CD4-positive, CD25-positive, alpha-beta regulatory T cell (primary cell): ENCODE data around the gene B3GALT2. TPM values are rescaled to one million over a fixed set of nuclear protein-coding genes. Genes with fewer than 3 reads are reported as not detected.

Experiments
- ATAC-seq, 2 donors: fragments of 150-1000 bp; cut with Tn5 transposase; one replicate each; pipeline ENCODE4 v1.10.0; 2021; ENCODE audit warnings: low read depth in 2 of 2, moderate number of reproducible peaks in 2 of 2, moderate library complexity in 1 of 2
- DNase-seq, 3 donors: peaks; one replicate each; pipeline versions ENCODE4 v3.0.0 to v3.0.0-alpha.2; 2012 to 2022; ENCODE audit warnings: mixed read lengths in 1 of 3
- H3K27ac ChIP-seq: one replicate; pipeline ENCODE4 v1.7.0; 2013; ENCODE audit warnings: mild to moderate bottlenecking, low read length; ENCODE audit not compliant: insufficient read depth, poor library complexity, severe bottlenecking
- H3K27me3 ChIP-seq: one replicate; pipeline ENCODE4 v1.7.0; 2013; ENCODE audit warnings: low read length; ENCODE audit not compliant: control insufficient read depth, insufficient read depth
- H3K36me3 ChIP-seq: one replicate; pipeline ENCODE4 v1.7.0; 2013; ENCODE audit warnings: mild to moderate bottlenecking, low read length, moderate library complexity; ENCODE audit not compliant: control insufficient read depth, insufficient read depth
- H3K4me1 ChIP-seq: 2 replicates; pipeline ENCODE4 v1.7.0; 2013; ENCODE audit warnings: mild to moderate bottlenecking, low read length; ENCODE audit not compliant: insufficient read depth, control insufficient read depth, poor library complexity, severe bottlenecking
- H3K4me3 ChIP-seq: one replicate; pipeline ENCODE4 v1.7.0; 2013; ENCODE audit warnings: low read depth, mild to moderate bottlenecking, low read length, moderate library complexity
- H3K9me3 ChIP-seq, 2 experiments: 1 replicate in 1 of 2; 2 replicates in 1 of 2; pipeline ENCODE4 v1.7.0; 2013; ENCODE audit warnings: low read length in 2 of 2, mild to moderate bottlenecking in 1 of 2, moderate library complexity in 1 of 2; ENCODE audit not compliant: control insufficient read depth in 2 of 2
- H3K27ac Mint-ChIP-seq, 3 donors: one replicate each; pipeline ENCODE4 v1.8.0; 2020 to 2022; ENCODE audit warnings: mild to moderate bottlenecking in 3 of 3, mixed read lengths in 3 of 3, moderate library complexity in 2 of 3
- H3K27me3 Mint-ChIP-seq: one replicate; pipeline ENCODE4 v1.8.0; 2022; ENCODE audit warnings: mild to moderate bottlenecking, mixed read lengths
- H3K36me3 Mint-ChIP-seq: one replicate; pipeline ENCODE4 v1.8.0; 2020; ENCODE audit warnings: mixed read lengths
- H3K4me1 Mint-ChIP-seq, 4 donors: one replicate each; pipeline ENCODE4 v1.8.0; 2020 to 2022; ENCODE audit warnings: mixed read lengths in 4 of 4, mild to moderate bottlenecking in 1 of 4
- H3K4me3 Mint-ChIP-seq, 4 donors: one replicate each; pipeline ENCODE4 v1.8.0; 2020 to 2022; ENCODE audit warnings: mild to moderate bottlenecking in 4 of 4, mixed read lengths in 4 of 4, moderate library complexity in 3 of 4
- H3K9me3 Mint-ChIP-seq, 7 donors: one replicate each; pipeline ENCODE4 v1.8.0; 2020 to 2022; ENCODE audit warnings: mixed read lengths in 7 of 7, mild to moderate bottlenecking in 3 of 7, moderate library complexity in 2 of 7
- polyA plus RNA-seq, 4 donors: library from polyadenylated mRNA; unstranded; fragments of 300-500 nt; fragmentation: Illumina TruSeq; gene quantifications; one replicate each; pipeline ENCODE4 v1.2.3, GENCODE V29; 2021
- total RNA-seq: library from RNA; stranded (reverse); gene quantifications from one replicate; pipeline ENCODE4 v1.2.3, GENCODE V29; 2022

B3GALT2 gene
- total and polyA plus RNA-seq, 5 donors from 2014 or later: 0.30 to 1.2 (median 0.84) TPM

DNA sequence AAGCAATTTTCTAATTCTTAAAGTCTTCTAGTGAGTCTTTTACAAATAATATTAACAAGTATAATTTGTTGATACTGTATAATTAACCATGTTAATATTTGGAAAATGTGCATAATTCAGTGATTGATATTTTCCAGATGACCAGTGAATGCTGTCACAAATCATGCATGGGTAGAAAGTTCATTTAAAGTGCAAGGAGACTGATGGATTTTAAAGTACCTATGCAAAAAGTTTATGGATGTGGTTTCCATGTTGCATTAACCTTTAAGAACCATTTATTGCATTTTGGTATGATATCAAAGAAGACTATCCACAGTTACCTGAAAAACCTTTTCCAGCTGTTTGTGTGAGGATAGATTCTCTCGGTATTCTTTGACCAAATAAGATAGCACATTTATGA lies 41.4 kb downstream of the B3GALT2 start:
- Histone ChIP-seq H3K4me3 (no peak overlapping the region), H3K27ac (no peak overlapping the region), H3K9me3 (no peaks in the 10 kb centered on the region), H3K4me1 (peaks cover 8% of the 10 kb centered on the region), H3K36me3 (peaks cover 67% of the 10 kb centered on the region), H3K27me3 (no peaks in the 10 kb centered on the region)
- DNase-seq: no peak
- H3K27ac Mint-ChIP-seq: no peak overlapping the region
- H3K4me3 Mint-ChIP-seq: no peak overlapping the region
- H3K4me1 Mint-ChIP-seq: peaks cover 10 to 24% (median 21%) of the 10 kb centered on the region in 4 donors
- H3K36me3 Mint-ChIP-seq: peaks cover 37% of the 10 kb centered on the region
- H3K9me3 Mint-ChIP-seq: no peaks in the 10 kb centered on the region
- H3K27me3 Mint-ChIP-seq: no peaks in the 10 kb centered on the region
- no peak for ATAC-seq

DNA sequence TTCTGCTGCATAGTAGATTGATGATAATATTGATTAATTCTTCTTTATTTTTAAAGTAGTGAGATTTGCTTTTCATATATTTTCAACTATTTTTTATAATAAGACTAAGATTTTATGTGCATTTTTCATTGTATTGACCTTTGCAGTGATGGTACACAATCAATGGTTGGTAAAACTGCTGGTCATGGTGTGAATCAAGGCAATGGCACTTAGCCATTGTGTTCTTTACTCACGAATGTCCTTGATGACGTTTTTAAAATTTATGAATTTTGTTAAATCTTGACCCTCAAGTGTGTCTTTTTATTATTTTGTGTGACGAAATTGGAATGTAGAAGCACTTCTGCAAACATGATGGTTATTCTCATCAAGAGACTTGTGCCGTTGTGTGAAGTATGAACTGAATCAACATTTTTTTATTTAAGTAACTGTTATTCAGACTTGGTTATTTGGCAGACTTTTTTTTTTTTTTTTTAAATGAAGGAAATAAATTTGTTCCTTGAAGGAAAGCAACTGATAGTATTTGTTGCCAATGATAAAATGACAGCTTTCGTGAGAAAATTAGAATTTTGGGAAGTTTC lies 42.0 kb downstream of the B3GALT2 start:
- no peak overlapping the region for H3K4me3 ChIP-seq
- Mint-ChIP-seq H3K4me3 (no peak overlapping the region), H3K27ac (no peak overlapping the region), H3K9me3 (no peaks in the 10 kb centered on the region), H3K36me3 (peaks cover 43% of the 10 kb centered on the region), H3K27me3 (no peaks in the 10 kb centered on the region), H3K4me1 (peaks cover 13 to 28% (median 23%) of the 10 kb centered on the region in 4 donors)
- ATAC-seq: no peak
- H3K4me1 ChIP-seq: peaks cover 8% of the 10 kb centered on the region
- no peaks in the 10 kb centered on the region for H3K27me3 ChIP-seq
- peaks cover 67% of the 10 kb centered on the region for H3K36me3 ChIP-seq
- no peaks in the 10 kb centered on the region for H3K9me3 ChIP-seq
- H3K27ac ChIP-seq: no peak overlapping the region
- DNase-seq: no peak

DNA sequence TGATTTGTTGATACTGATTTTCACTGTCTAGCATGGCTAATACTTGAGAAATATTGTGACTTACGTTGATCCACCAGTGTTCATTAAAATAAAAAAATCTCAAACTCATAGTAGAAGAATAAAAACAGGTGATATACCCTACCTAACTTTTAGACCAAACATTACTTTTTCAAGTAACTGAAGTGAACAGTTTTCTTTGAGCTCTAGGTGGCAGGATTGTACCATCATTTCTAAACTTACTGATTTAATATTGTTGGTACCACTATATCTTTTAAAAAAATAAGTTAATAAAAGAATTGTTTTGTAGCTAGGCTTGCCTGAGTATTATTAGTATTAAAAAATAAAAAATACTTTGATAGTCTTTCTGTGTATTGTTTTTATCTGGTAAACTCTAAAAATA lies 43.1 kb downstream of the B3GALT2 start:
- peaks cover 8% of the 10 kb centered on the region for H3K4me1 ChIP-seq
- no peaks in the 10 kb centered on the region for H3K9me3 ChIP-seq
- H3K27me3 ChIP-seq: no peaks in the 10 kb centered on the region
- no peaks in the 10 kb centered on the region for H3K27me3 Mint-ChIP-seq
- DNase-seq: peak in 1 of 3 donors; percentile 42
- H3K27ac Mint-ChIP-seq: peak overlapping the region in 1 of 3 donors; percentile 9
- H3K9me3 Mint-ChIP-seq: no peaks in the 10 kb centered on the region
- ATAC-seq: no peak
- H3K27ac ChIP-seq: no peak overlapping the region
- peaks cover 16 to 30% (median 23%) of the 10 kb centered on the region in 4 donors for H3K4me1 Mint-ChIP-seq
- H3K36me3 Mint-ChIP-seq: peaks cover 46% of the 10 kb centered on the region
- no peak overlapping the region for H3K4me3 Mint-ChIP-seq
- H3K36me3 ChIP-seq: peaks cover 67% of the 10 kb centered on the region
- no peak overlapping the region for H3K4me3 ChIP-seq

GRCh38 chr1:193142409-193142808 lies 44.0 kb downstream of the B3GALT2 start:
- peaks cover 53% of the 10 kb centered on the region for H3K36me3 Mint-ChIP-seq
- Histone ChIP-seq H3K4me1 (peaks cover 8% of the 10 kb centered on the region), H3K27me3 (no peaks in the 10 kb centered on the region), H3K27ac (no peak overlapping the region), H3K4me3 (no peak overlapping the region), H3K36me3 (peaks cover 68% of the 10 kb centered on the region), H3K9me3 (no peaks in the 10 kb centered on the region)
- H3K4me3 Mint-ChIP-seq: peak overlapping the region in 1 of 4 donors; percentile 65
- H3K9me3 Mint-ChIP-seq: no peaks in the 10 kb centered on the region
- no peak for DNase-seq
- H3K27me3 Mint-ChIP-seq: no peaks in the 10 kb centered on the region
- peaks cover 16 to 32% (median 26%) of the 10 kb centered on the region in 4 donors for H3K4me1 Mint-ChIP-seq
- H3K27ac Mint-ChIP-seq: peak overlapping the region in 2 of 3 donors; percentile 57 to 69
- ATAC-seq: no peak

DNA sequence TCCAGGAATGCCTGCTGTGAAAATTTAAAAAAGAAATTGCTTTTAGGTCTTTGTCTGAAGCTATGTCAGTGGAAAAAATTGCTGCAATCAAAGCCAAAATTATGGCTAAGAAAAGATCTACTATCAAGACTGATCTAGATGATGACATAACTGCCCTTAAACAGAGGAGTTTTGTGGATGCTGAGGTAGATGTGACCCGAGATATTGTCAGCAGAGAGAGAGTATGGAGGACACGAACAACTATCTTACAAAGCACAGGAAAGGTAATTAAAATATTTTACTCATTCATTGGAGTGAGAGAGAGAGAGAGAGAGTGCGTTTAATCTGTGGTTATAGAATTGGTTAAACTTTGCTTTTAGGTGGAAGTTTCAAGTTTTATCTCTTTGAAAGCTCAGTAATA lies 44.6 kb downstream of the B3GALT2 start:
- peak overlapping the region in 2 of 3 donors; percentile 11 for H3K27ac Mint-ChIP-seq
- peak overlapping the region in 1 of 4 donors; percentile 70 for H3K4me3 Mint-ChIP-seq
- no peaks in the 10 kb centered on the region for H3K27me3 ChIP-seq
- H3K27ac ChIP-seq: peak overlapping the region; percentile 2
- H3K9me3 ChIP-seq: no peaks in the 10 kb centered on the region
- peaks cover 8% of the 10 kb centered on the region for H3K4me1 ChIP-seq
- peak in 2 of 3 donors; percentile 14 to 15 for DNase-seq
- no peak overlapping the region for H3K4me3 ChIP-seq
- no peaks in the 10 kb centered on the region for H3K27me3 Mint-ChIP-seq
- H3K36me3 Mint-ChIP-seq: peaks cover 53% of the 10 kb centered on the region
- H3K4me1 Mint-ChIP-seq: peaks cover 22 to 34% (median 28%) of the 10 kb centered on the region in 4 donors
- peaks cover 69% of the 10 kb centered on the region for H3K36me3 ChIP-seq
- H3K9me3 Mint-ChIP-seq: no peaks in the 10 kb centered on the region
- peak in 1 of 2 donors; percentile 28 for ATAC-seq

DNA sequence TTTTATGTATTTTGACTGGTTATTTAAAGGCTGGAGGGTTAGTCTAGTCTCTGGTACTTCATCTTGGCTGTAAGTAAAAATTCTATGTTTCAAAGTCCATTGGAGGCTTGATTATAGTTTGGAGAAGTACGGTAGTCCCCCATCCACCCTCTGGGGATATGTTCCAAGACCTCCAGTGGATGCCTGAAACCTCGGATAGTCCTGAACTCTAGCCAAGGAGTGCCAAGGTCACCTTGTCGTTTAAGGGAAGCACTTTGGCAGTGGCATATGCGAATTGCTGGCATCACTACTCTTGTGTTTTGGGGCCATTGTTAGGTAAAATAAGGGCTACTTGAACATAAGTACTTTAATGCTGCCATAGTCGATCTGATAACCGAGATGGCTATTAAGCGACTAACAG lies 46.2 kb downstream of the B3GALT2 start:
- no peaks in the 10 kb centered on the region for H3K9me3 ChIP-seq
- H3K4me3 ChIP-seq: no peak overlapping the region
- DNase-seq (no peak), ATAC-seq (no peak)
- no peaks in the 10 kb centered on the region for H3K27me3 ChIP-seq
- peaks cover 56% of the 10 kb centered on the region for H3K36me3 Mint-ChIP-seq
- no peak overlapping the region for H3K4me3 Mint-ChIP-seq
- peaks cover 24 to 39% (median 33%) of the 10 kb centered on the region in 4 donors for H3K4me1 Mint-ChIP-seq
- no peaks in the 10 kb centered on the region for H3K9me3 Mint-ChIP-seq
- peaks cover 66% of the 10 kb centered on the region for H3K36me3 ChIP-seq
- H3K27ac ChIP-seq: no peak overlapping the region
- no peaks in the 10 kb centered on the region for H3K27me3 Mint-ChIP-seq
- peaks cover 8% of the 10 kb centered on the region for H3K4me1 ChIP-seq
- peak overlapping the region in 1 of 3 donors; percentile 36 for H3K27ac Mint-ChIP-seq

DNA sequence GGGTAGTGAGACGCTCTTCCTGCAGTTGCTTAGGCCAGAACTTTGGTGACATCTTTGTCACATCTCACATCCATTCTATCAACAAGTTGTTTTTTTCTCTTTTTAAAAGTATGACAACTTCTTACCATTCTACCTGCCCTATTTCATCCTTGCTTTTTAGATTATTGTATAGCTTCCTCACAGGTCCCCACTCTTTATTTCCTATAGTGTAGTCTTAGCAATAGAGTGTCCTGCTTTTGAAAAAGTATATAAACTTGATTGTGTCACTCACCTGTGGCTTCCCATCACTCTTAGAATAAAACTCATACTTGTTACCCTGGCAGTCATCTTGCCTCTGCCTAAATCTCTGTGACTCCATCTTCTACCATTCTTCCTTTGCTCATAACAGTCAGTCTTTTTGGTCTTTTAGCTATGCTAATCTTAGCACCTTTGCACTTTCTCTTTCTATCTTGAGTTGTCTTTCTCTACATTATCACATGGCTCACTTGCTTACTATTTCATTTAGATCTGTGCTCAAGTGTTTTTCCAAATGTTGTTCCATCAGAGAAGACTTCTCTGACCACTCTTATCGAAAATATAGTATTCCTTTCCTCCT lies 55.0 kb downstream of the B3GALT2 start:
- Mint-ChIP-seq H3K9me3 (no peaks in the 10 kb centered on the region), H3K4me3 (peak overlapping the region in 1 of 4 donors; percentile 29), H3K4me1 (peaks cover 33 to 56% (median 40%) of the 10 kb centered on the region in 4 donors), H3K36me3 (peaks cover 38% of the 10 kb centered on the region), H3K27ac (peak overlapping the region in 1 of 3 donors; percentile 0), H3K27me3 (no peaks in the 10 kb centered on the region)
- no peak for ATAC-seq
- no peak overlapping the region for H3K27ac ChIP-seq
- H3K4me1 ChIP-seq: peaks cover 6% of the 10 kb centered on the region
- no peaks in the 10 kb centered on the region for H3K27me3 ChIP-seq
- H3K4me3 ChIP-seq: no peak overlapping the region
- no peak for DNase-seq
- H3K36me3 ChIP-seq: peaks cover 56% of the 10 kb centered on the region
- no peaks in the 10 kb centered on the region for H3K9me3 ChIP-seq
